HUDEP-2 (cell line): ENCODE measurements around the gene C1GALT1.
"Not testable (repeated sequence)": the region's sequence is repeated elsewhere in the genome, so short reads cannot be mapped to it uniquely, and the experiment has no call there.

ENCODE experiments used
- DNase-seq, 76 experiments: peaks; one replicate each; lab custom pipeline; 2025; ENCODE audit not compliant: unreplicated experiment in 76 of 76; lab: John Stamatoyannopoulos, UW

The C1GALT1 gene

DNA sequence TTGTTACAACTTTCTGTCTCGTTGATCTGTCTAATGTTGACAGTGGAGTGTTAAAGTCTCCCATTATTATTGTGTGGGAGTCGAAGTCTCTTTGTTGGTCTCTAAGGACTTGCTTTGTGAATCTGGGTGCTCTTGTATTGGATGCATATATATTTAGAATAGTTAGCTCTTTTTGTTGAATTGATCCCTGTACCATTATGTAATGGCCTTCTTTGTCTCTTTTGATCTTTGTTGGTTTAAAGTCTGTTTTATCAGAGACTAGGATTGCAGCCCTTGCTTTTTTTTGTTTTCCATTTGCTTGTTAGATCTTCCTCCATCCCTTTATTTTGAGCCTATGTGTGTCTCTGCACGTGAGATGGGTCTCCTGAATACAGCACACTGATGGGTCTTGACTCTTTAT, 17.2 kb downstream of the C1GALT1 start:
- DNase-seq, result not testable (repeated sequence)

GRCh38 chr7:7200255-7200654, 17.9 kb downstream of the C1GALT1 start:
- not testable (repeated sequence) for DNase-seq

DNA sequence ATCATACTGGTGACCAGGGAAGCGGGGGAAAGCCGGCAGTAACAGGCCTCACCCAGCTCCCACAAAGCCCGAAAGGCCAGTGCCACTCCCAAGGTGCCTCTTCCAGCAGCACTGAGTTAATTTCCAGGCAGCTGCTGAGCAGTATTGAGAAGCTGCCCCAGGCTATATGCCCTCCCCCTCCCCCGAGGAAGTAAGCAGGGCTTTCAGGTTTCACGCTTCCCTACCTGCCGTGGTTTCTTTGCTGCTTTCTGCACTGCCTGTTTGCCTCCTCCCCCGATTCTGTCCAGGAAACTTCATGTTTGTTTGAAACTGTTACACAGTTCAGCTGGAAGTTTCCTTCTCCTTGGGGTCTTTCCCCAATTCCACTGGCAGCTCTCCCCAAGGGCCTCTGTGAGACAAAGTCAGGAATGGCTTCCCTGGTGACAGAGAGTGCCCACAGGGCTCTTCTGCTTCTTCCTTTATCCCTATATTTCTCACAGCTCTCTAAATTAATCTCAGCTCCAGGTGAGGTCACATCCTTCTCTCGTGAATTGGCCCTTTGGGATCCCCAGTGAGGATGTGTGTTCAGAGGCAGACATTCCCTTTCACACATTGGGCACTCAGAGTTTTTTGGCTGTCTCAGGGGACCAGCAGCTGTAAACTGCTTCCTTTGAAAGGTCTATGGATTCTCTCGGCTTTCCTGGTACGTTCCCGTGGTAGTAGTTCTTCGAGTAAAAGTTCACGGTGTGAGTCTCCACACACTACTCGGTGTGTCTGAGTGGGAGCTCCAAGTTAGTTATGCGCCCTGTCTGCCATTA, 19.4 kb downstream of the C1GALT1 start:
- no peak for DNase-seq

- no peak for DNase-seq
Observed at GRCh38 chr7:7202375-7202720, 20.0 kb downstream of the C1GALT1 start.

DNA sequence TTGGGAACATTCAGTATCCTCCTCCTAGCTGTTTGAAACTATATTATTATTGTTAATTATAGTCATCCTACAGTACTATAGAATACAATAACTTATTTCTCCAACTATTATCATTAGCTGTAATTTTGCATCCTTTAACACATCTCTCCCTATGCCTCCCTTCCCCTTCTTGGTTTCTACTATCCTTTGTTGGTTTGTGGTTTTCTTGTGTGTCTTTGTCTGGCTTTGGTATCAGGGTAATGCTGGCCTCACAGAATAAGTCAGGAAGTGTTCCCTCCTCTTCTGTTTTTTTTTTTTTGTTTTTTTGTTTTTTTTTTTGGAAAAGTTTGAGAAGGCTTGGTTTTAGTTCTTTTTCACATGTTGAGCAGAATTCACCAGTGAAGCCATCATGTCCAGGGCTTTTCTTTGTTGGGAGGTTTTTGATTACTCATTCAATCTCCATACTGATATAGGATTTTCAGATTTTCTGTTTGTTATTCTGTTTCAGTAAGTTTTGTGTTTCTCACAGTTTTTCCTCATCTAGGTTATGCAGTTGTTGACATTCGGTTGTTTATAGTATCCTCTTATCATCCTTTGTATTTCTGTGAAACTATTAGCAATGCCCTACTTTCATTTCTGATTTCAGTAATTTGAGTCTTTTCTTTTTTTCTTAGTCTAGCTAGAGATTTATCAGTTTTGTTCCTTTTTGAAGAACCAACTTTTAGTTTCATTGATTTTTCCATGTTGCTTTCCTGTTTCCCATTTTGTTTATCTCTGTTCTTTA, 21.6 kb downstream of the C1GALT1 start:
- no peak for DNase-seq

DNA sequence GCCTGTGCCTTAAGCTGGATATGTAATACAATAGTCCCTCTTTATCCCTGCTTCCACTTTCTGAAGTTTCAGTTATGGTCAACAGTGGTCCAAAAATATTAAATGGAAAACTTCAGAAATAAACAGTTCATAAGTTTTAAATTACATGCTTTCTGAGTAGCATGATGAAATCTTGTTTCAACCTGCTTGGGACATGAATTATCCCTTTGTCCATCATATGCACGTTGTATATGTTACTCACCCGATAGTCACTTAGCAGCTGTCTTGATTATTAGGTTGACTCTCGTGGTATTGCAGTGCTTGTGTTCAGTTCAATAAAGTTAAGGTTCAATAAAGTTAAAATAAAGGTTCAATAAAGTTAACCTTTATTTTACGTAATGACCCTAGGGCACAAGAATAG, 25.5 kb downstream of the C1GALT1 start:
- DNase-seq, result no peak

DNA sequence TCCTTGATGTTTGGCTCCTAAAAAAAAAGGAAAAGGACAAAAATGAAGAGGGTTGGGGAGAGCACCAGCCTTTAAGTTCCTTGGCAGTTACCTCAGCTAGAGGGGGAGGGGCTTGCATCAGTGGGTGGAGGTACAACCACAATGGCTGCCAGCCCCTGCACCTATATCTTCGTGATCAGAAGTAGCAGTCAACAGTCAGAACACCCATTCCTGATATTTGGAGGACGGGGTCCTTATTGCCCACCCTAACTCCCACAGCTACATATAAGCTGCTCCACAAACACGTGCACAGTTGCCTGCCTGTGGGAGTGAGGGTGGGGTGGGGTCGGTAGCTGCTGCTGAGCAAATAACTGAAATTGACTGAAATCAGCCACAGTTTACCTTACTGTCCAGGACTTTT, 26.2 kb downstream of the C1GALT1 start:
- no peak for DNase-seq

- no peak for DNase-seq
Observed at GRCh38 chr7:7209412-7210050, 27.2 kb downstream of the C1GALT1 start.

GRCh38 chr7:7210475-7211237, 28.3 kb downstream of the C1GALT1 start:
- DNase-seq, result no peak

- no peak for DNase-seq
Observed at GRCh38 chr7:7212612-7213011, 30.3 kb downstream of the C1GALT1 start.

GRCh38 chr7:7214398-7215347, 32.3 kb downstream of the C1GALT1 start:
- no peak for DNase-seq

DNA sequence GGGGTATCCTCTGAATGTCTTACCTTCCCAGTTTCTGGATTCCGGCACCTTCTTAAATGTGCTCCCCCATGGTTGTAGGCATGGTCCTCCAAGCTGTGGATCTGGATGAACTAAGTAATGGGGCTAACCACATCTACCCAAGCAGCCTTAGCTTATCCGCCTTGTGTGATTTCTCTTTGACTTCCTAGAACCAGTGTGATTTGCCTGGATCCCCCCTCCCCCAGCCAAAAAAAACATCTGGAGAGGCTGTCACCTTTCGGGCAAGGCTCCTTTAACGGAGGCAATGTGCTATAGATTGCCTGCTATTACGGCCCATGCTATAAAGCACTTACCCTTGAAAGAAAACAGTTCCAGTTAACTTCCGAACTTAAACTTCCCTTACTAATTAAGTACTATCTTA, 33.9 kb downstream of the C1GALT1 start:
- DNase-seq, result no peak

- DNase-seq, result no peak
Observed at GRCh38 chr7:7219216-7219615, 36.9 kb downstream of the C1GALT1 start.

GRCh38 chr7:7220821-7221220, 38.5 kb downstream of the C1GALT1 start:
- no peak for DNase-seq

DNA sequence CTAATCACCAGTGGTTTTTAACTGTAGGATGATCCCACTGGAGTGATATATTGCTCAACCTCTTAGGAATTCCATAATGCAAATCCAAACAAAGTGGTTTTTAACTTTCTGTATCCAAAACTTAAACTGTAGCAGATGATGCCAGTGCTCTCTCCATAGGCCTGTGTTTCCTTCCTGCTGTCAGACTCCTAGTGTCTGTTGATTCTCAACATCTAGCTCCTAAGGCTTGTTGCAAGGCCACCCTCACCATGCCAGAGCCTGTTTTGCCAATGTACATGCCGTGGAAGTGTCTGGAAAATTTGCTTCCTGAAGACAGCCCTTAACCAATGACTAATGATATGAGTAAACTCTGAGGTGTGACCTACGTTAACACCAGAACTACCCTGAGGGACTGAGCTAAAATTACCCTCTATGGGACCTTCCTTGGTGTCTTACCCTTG, 39.3 kb downstream of the C1GALT1 start:
- no peak for DNase-seq

- DNase-seq, result no peak
Observed at GRCh38 chr7:7223250-7223649, 40.9 kb downstream of the C1GALT1 start.

DNA sequence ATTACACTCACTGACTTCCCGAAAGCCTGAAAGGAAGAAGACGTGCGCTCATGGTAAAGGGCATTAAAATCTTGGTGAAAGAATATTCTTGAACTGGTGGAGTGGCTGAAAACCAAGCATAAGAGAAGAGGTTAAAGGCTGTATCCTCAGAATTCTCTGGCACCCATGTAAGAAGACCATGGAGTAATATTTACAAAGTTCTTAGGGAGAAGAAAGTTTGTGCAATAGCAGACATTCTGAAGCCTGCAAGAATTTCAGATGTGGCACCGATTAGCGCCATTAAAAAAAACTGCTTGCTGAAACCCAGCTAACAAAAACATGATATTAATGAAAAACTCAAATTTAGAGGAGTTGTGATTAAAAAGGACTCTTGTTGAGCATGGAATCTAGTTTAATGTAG, 44.1 kb downstream of the C1GALT1 start:
- DNase-seq, result no peak

DNA sequence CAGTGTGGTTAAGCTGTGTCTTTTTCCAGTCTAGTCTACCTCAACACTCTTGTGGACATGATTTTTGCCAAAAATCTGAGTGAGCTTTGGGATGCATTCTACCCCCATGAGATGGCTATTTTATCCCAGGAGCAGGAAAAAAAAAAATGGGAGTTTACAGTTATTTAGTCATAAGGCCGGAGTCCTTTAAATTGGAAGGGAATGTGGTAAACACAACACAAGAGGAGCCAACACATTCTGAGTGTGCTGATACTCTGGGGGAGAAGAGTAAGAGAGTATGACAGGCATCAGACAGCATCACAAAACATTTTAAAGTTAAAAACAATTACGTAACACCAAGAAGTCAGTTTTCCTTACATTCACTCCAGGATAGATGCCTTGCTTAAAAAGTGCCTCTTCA, 46.1 kb downstream of the C1GALT1 start:
- no peak for DNase-seq

- DNase-seq, result no peak
Observed at GRCh38 chr7:7228967-7229366, 46.6 kb downstream of the C1GALT1 start.

- no peak for DNase-seq
Observed at GRCh38 chr7:7231000-7231399, 48.7 kb downstream of the C1GALT1 start.
